Measurements from ENCODE around the gene PNPO. TPM values are rescaled to one million over a fixed set of nuclear protein-coding genes. Genes with fewer than 3 reads are reported as not detected.

The PNPO gene
- total and polyA plus RNA-seq, 4 donors: 27.8 to 102 (median 51.3) TPM

GRCh38 chr17:47992216-47992615 is 50.8 kb downstream of the PNPO start:
- no peak for DNase-seq (ENCODE audit: low spot score)
- Histone ChIP-seq H3K36me3 (ENCODE audit: control insufficient read depth in 4 of 4, insufficient read depth in 3 of 4, low read depth in 1 of 4, low read length in 3 of 4) (no peaks in the 10 kb centered on the region), H3K4me3 (ENCODE audit: low read depth in 1 of 3, low read length in 3 of 3) (no peak overlapping the region), H3K4me1 (ENCODE audit: control insufficient read depth in 4 of 4, insufficient read depth in 4 of 4, low read length in 3 of 4) (no peaks in the 10 kb centered on the region), H3K9ac (ENCODE audit: low read depth in 1 of 2, low read length in 2 of 2) (no peak overlapping the region), H3K27ac (ENCODE audit: low read depth in 1 of 2, low read length in 2 of 2) (no peak overlapping the region), H3K27me3 (ENCODE audit: control insufficient read depth in 4 of 4, insufficient read depth in 4 of 4, low read length in 3 of 4) (no peaks in the 10 kb centered on the region), H3K9me3 (ENCODE audit: control insufficient read depth in 4 of 4, low read length in 3 of 4) (no peaks in the 10 kb centered on the region)
- WGBS: 70% methylated on average over 4 of the region's 4 CpGs
- TF ChIP-seq FOXA1 (IDR thresholded peaks at IDR 0.05): no peak
- no peak for TF ChIP-seq EGR1 (IDR thresholded peaks at IDR 0.05; ENCODE audit: low read depth in 2 of 2)
- no peak for TF ChIP-seq ATF3 (IDR thresholded peaks at IDR 0.05)

- no peak for DNase-seq (ENCODE audit: low spot score)
- Histone ChIP-seq H3K27me3 (ENCODE audit: control insufficient read depth in 4 of 4, insufficient read depth in 4 of 4, low read length in 3 of 4) (no peaks in the 10 kb centered on the region), H3K9ac (ENCODE audit: low read depth in 1 of 2, low read length in 2 of 2) (no peak overlapping the region), H3K9me3 (ENCODE audit: control insufficient read depth in 4 of 4, low read length in 3 of 4) (no peaks in the 10 kb centered on the region), H3K4me1 (ENCODE audit: control insufficient read depth in 4 of 4, insufficient read depth in 4 of 4, low read length in 3 of 4) (no peaks in the 10 kb centered on the region), H3K27ac (ENCODE audit: low read depth in 1 of 2, low read length in 2 of 2) (no peak overlapping the region), H3K4me3 (ENCODE audit: low read depth in 1 of 3, low read length in 3 of 3) (no peak overlapping the region), H3K36me3 (ENCODE audit: control insufficient read depth in 4 of 4, insufficient read depth in 3 of 4, low read depth in 1 of 4, low read length in 3 of 4) (no peaks in the 10 kb centered on the region)
- WGBS: 88% methylated on average over 9 of the region's 9 CpGs
- no peak for TF ChIP-seq HNF4A (conservative IDR thresholded peaks at IDR 0.05)
- no peak for TF ChIP-seq YY1 (IDR thresholded peaks at IDR 0.05)
- no peak for TF ChIP-seq CTCF (IDR thresholded peaks at IDR 0.05; ENCODE audit: low read depth, low read length, missing input control)
Measured at GRCh38 chr17:47993031-47993564, 51.7 kb downstream of the PNPO start.

GRCh38 chr17:47993964-47994363 is 52.6 kb downstream of the PNPO start:
- Histone ChIP-seq H3K36me3 (ENCODE audit: control insufficient read depth in 4 of 4, insufficient read depth in 3 of 4, low read depth in 1 of 4, low read length in 3 of 4) (no peaks in the 10 kb centered on the region), H3K9ac (ENCODE audit: low read depth in 1 of 2, low read length in 2 of 2) (no peak overlapping the region), H3K9me3 (ENCODE audit: control insufficient read depth in 4 of 4, low read length in 3 of 4) (no peaks in the 10 kb centered on the region), H3K4me1 (ENCODE audit: control insufficient read depth in 4 of 4, insufficient read depth in 4 of 4, low read length in 3 of 4) (no peaks in the 10 kb centered on the region), H3K4me3 (ENCODE audit: low read depth in 1 of 3, low read length in 3 of 3) (no peak overlapping the region), H3K27me3 (ENCODE audit: control insufficient read depth in 4 of 4, insufficient read depth in 4 of 4, low read length in 3 of 4) (no peaks in the 10 kb centered on the region), H3K27ac (ENCODE audit: low read depth in 1 of 2, low read length in 2 of 2) (no peak overlapping the region)
- no peak for DNase-seq (ENCODE audit: low spot score)
- 88% methylated on average over 5 of the region's 5 CpGs for WGBS
- no peak for TF ChIP-seq NR2F2 (IDR thresholded peaks at IDR 0.05)
- TF ChIP-seq MAX (IDR thresholded peaks at IDR 0.05): no peak
- no peak for TF ChIP-seq GABPA (IDR thresholded peaks at IDR 0.05 in 1 of 2, conservative IDR thresholded peaks at IDR 0.05 in 1 of 2)
- TF ChIP-seq REST (IDR thresholded peaks at IDR 0.05): no peak
- TF ChIP-seq RAD21 (IDR thresholded peaks at IDR 0.05): no peak
- TF ChIP-seq CTCF (IDR thresholded peaks at IDR 0.05; ENCODE audit: low read depth, low read length, missing input control): no peak
- no peak for TF ChIP-seq JUND (IDR thresholded peaks at IDR 0.05)
- no peak for TF ChIP-seq FOXA1 (IDR thresholded peaks at IDR 0.05)
- no peak for TF ChIP-seq ZBTB33 (IDR thresholded peaks at IDR 0.05)
- TF ChIP-seq SP1 (IDR thresholded peaks at IDR 0.05): no peak
- TF ChIP-seq TAF1 (conservative IDR thresholded peaks at IDR 0.05): no peak
- TF ChIP-seq HNF4A (conservative IDR thresholded peaks at IDR 0.05): no peak
- TF ChIP-seq FOXA2 (IDR thresholded peaks at IDR 0.05): no peak
- no peak for TF ChIP-seq RXRA (IDR thresholded peaks at IDR 0.05)
- no peak for TF ChIP-seq HNF4G (IDR thresholded peaks at IDR 0.05)
- TF ChIP-seq EGR1 (IDR thresholded peaks at IDR 0.05; ENCODE audit: low read depth in 2 of 2): no peak
- TF ChIP-seq ATF3 (IDR thresholded peaks at IDR 0.05): no peak
- no peak for TF ChIP-seq YY1 (IDR thresholded peaks at IDR 0.05)
